DND-41 (cell line): ENCODE results near the gene ERGIC2.

Experiments used
- EZH2 ChIP-seq: IDR thresholded peaks from 3 replicates; pipeline ENCODE4 v1.6.1; 2012; ENCODE audit warnings: borderline replicate concordance, low read depth, mild to moderate bottlenecking, moderate library complexity, low read length, inconsistent platforms; ENCODE audit not compliant: severe bottlenecking
- TF ChIP-seq, protein P1 (sequence below): IDR thresholded peaks from 2 replicates; pipeline ENCODE4 v1.5.1; 2012; ENCODE audit warnings: borderline replicate concordance, low read length, moderate library complexity, mild to moderate bottlenecking; ENCODE audit not compliant: poor library complexity, severe bottlenecking; ENCODE audit errors: extremely low read depth

DNA sequence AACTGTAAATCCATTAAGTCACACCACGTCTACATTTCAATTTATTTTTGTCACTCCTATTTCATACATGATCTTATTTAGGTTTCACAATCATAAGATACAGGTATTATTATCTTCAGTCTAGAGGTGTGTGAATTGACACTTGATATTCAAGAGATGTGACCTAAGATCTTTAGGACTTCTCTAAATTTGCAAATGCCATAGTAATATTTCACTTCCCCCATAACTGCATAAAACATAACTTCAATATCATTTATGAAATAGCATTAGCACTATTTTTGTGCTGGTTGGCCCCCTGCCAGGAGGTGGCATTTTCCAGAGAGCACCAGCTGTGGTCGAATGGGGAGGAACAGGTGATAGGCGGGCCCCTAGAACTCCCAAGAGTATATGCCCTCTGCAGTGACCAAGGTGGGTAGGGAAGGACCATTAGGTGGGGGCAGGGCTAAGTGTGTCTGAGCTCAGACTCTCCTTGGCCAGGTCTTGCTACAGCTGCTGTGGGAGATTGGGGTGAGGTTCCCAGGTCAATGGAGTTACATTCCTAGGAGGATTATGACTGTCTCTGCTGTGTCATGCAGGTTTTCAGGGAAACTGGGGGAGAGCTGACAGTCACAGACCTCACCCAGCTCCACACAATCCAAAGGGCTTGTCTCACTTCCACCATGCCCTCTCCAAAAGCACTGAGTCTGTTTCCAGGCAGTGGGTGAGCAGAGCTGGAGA is 49.2 kb upstream of the ERGIC2 start:
- TF ChIP-seq EZH2: no peak
- TF ChIP-seq, protein P1, sequence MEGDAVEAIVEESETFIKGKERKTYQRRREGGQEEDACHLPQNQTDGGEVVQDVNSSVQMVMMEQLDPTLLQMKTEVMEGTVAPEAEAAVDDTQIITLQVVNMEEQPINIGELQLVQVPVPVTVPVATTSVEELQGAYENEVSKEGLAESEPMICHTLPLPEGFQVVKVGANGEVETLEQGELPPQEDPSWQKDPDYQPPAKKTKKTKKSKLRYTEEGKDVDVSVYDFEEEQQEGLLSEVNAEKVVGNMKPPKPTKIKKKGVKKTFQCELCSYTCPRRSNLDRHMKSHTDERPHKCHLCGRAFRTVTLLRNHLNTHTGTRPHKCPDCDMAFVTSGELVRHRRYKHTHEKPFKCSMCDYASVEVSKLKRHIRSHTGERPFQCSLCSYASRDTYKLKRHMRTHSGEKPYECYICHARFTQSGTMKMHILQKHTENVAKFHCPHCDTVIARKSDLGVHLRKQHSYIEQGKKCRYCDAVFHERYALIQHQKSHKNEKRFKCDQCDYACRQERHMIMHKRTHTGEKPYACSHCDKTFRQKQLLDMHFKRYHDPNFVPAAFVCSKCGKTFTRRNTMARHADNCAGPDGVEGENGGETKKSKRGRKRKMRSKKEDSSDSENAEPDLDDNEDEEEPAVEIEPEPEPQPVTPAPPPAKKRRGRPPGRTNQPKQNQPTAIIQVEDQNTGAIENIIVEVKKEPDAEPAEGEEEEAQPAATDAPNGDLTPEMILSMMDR: no peak
